WTC11 (cell line): ENCODE results near the gene ARL15. TPM values are rescaled to one million over a fixed set of nuclear protein-coding genes. Genes with fewer than 3 reads are reported as not detected.

Experiments used
- ATAC-seq: fragments of 200-7000 bp; cut with Tn5 transposase; 2 replicates; pipeline ENCODE4 v1.10.0; 2021; ENCODE audit warnings: mild to moderate bottlenecking, moderate library complexity
- CTCF ChIA-PET: fragments of 300-600 bp; sonication (Branson Sonifier 250); formaldehyde crosslinking; loops from one replicate; lab custom pipeline; 2021; ENCODE audit warnings: antibody characterized with exemption; lab: Charles Lee
- POLR2A ChIA-PET: fragments of 350-600 bp; sonication (Branson Sonifier 250); formaldehyde crosslinking; loops from one replicate; lab custom pipeline; 2021; ENCODE audit warnings: antibody characterized with exemption; lab: Charles Lee
- DNase-seq: peaks from one replicate; pipeline ENCODE4 v3.0.0; 2021; ENCODE audit warnings: low spot score
- H3K27ac Mint-ChIP-seq: 2 replicates; pipeline ENCODE4 v1.8.0; 2021; ENCODE audit warnings: mixed read lengths
- H3K27me3 Mint-ChIP-seq: 2 replicates; pipeline ENCODE4 v1.8.0; 2021; ENCODE audit warnings: low read depth, mild to moderate bottlenecking, moderate library complexity, mixed read lengths
- H3K36me3 Mint-ChIP-seq: 2 replicates; pipeline ENCODE4 v1.8.0; 2021; ENCODE audit warnings: mixed read lengths
- H3K4me1 Mint-ChIP-seq: 2 replicates; pipeline ENCODE4 v1.8.0; 2022; ENCODE audit warnings: mixed read lengths
- H3K4me3 Mint-ChIP-seq: 2 replicates; pipeline ENCODE4 v1.8.0; 2021; ENCODE audit warnings: mild to moderate bottlenecking, moderate library complexity, mixed read lengths
- H3K9me3 Mint-ChIP-seq: 2 replicates; pipeline ENCODE4 v1.8.0; 2021; ENCODE audit warnings: mixed read lengths
- ATF1 ChIP-seq: sonication (generic); formaldehyde crosslinking; IDR thresholded peaks from 2 replicates; pipeline ENCODE4 v1.8.1; 2023; ENCODE audit warnings: mild to moderate bottlenecking, moderate library complexity, missing genetic modification reagents
- EMX1 ChIP-seq: fragments of 250-450 bp; sonication (Bioruptor Pico); IDR thresholded peaks from 2 replicates; pipeline ENCODE4 v1.8.0; 2021; ENCODE audit warnings: mild to moderate bottlenecking
- ESRRA ChIP-seq: sonication (generic); formaldehyde crosslinking; IDR thresholded peaks from 2 replicates; pipeline ENCODE4 v1.8.1; 2022; ENCODE audit warnings: mild to moderate bottlenecking, missing genetic modification reagents, borderline replicate concordance
- FOXK1 ChIP-seq: sonication (generic); formaldehyde crosslinking; IDR thresholded peaks from 2 replicates; pipeline ENCODE4 v1.8.0; 2022; ENCODE audit warnings: mild to moderate bottlenecking, moderate library complexity, missing genetic modification reagents
- FOXP1 ChIP-seq: sonication (generic); formaldehyde crosslinking; IDR thresholded peaks from 2 replicates; pipeline ENCODE4 v1.8.0; 2022; ENCODE audit warnings: missing genetic modification reagents, mild to moderate bottlenecking, moderate library complexity, borderline replicate concordance
- IRF2 ChIP-seq: sonication (generic); formaldehyde crosslinking; IDR thresholded peaks from 2 replicates; pipeline ENCODE4 v1.8.0; 2022; ENCODE audit warnings: low read depth, missing genetic modification reagents, borderline replicate concordance
- JAZF1 ChIP-seq: fragments of 250-450 bp; sonication (Bioruptor Pico); IDR thresholded peaks from 2 replicates; pipeline ENCODE4 v1.9.0; 2021; ENCODE audit warnings: moderate library complexity, mild to moderate bottlenecking, inconsistent platforms
- MXD4 ChIP-seq: fragments of 250-450 bp; sonication (Bioruptor Pico); IDR thresholded peaks from 2 replicates; pipeline ENCODE4 v1.8.0; 2021; ENCODE audit warnings: mild to moderate bottlenecking, moderate library complexity, borderline replicate concordance
- MYBL2 ChIP-seq: sonication (generic); formaldehyde crosslinking; IDR thresholded peaks from 2 replicates; pipeline ENCODE4 v1.8.1; 2023; ENCODE audit warnings: mild to moderate bottlenecking, moderate library complexity, missing genetic modification reagents
- NFATC4 ChIP-seq: fragments of 250-450 bp; sonication (Bioruptor Pico); IDR thresholded peaks from 2 replicates; pipeline ENCODE4 v1.9.0; 2021; ENCODE audit warnings: mild to moderate bottlenecking
- NFE2L1 ChIP-seq: sonication (generic); formaldehyde crosslinking; IDR thresholded peaks from 2 replicates; pipeline ENCODE4 v1.8.1; 2023; ENCODE audit warnings: missing genetic modification reagents
- SMAD3 ChIP-seq: sonication (generic); formaldehyde crosslinking; IDR thresholded peaks from 2 replicates; pipeline ENCODE4 v1.8.0; 2022; ENCODE audit warnings: missing genetic modification reagents, mild to moderate bottlenecking, borderline replicate concordance
- SMAD4 ChIP-seq: sonication (generic); formaldehyde crosslinking; IDR thresholded peaks from 2 replicates; pipeline ENCODE4 v1.8.0; 2022; ENCODE audit warnings: mild to moderate bottlenecking, missing genetic modification reagents
- SP1 ChIP-seq: sonication (generic); formaldehyde crosslinking; conservative IDR thresholded peaks from 2 replicates; pipeline ENCODE4 v1.8.1; 2022; ENCODE audit warnings: missing genetic modification reagents
- TCF7 ChIP-seq: sonication (generic); formaldehyde crosslinking; IDR thresholded peaks from 2 replicates; pipeline ENCODE4 v1.8.0; 2022; ENCODE audit warnings: mild to moderate bottlenecking, low read depth, missing genetic modification reagents, moderate library complexity
- ZBTB21 ChIP-seq: sonication (generic); formaldehyde crosslinking; IDR thresholded peaks from 2 replicates; pipeline ENCODE4 v1.8.1; 2023; ENCODE audit warnings: mild to moderate bottlenecking, missing genetic modification reagents, borderline replicate concordance
- ZNF232 ChIP-seq: sonication (generic); formaldehyde crosslinking; IDR thresholded peaks from 2 replicates; pipeline ENCODE4 v1.8.0; 2022; ENCODE audit warnings: mild to moderate bottlenecking, missing genetic modification reagents
- ZNF416 ChIP-seq: fragments of 250-450 bp; sonication (Bioruptor Pico); IDR thresholded peaks from 2 replicates; pipeline ENCODE4 v1.9.0; 2021; ENCODE audit warnings: mild to moderate bottlenecking, inconsistent platforms
- total RNA-seq: library from RNA; stranded (reverse); gene quantifications from 3 replicates; pipeline ENCODE4 v1.2.3, GENCODE V29; 2021
- TF ChIP-seq, protein P1 (sequence below): sonication (generic); formaldehyde crosslinking; IDR thresholded peaks from 2 replicates; pipeline ENCODE4 v1.8.0; 2023; ENCODE audit warnings: missing genetic modification reagents
- TF ChIP-seq, protein P2 (sequence below): sonication (generic); formaldehyde crosslinking; IDR thresholded peaks from 2 replicates; pipeline ENCODE4 v1.8.1; 2023; ENCODE audit warnings: mild to moderate bottlenecking, moderate library complexity, missing genetic modification reagents
- TF ChIP-seq, protein P3 (sequence below): sonication (generic); formaldehyde crosslinking; IDR thresholded peaks from 2 replicates; pipeline ENCODE4 v1.8.0; 2023; ENCODE audit warnings: mild to moderate bottlenecking, missing genetic modification reagents
- TF ChIP-seq, protein P4 (sequence below): fragments of 250-450 bp; sonication (Bioruptor Pico); IDR thresholded peaks from 2 replicates; pipeline ENCODE4 v2.1.2; 2022; ENCODE audit warnings: mild to moderate bottlenecking, moderate library complexity
- TF ChIP-seq, protein P5 (sequence below): sonication (generic); formaldehyde crosslinking; IDR thresholded peaks from 2 replicates; pipeline ENCODE4 v1.8.1; 2022; ENCODE audit warnings: mild to moderate bottlenecking, missing genetic modification reagents, moderate library complexity, borderline replicate concordance
- TF ChIP-seq, protein P6 (sequence below): fragments of 200-600 bp; IDR thresholded peaks from 2 replicates; pipeline ENCODE4 v1.8.0; 2022; ENCODE audit warnings: antibody characterized with exemption
- TF ChIP-seq, protein P7 (sequence below): sonication (generic); formaldehyde crosslinking; IDR thresholded peaks from 2 replicates; pipeline ENCODE4 v1.8.0; 2022; ENCODE audit warnings: mild to moderate bottlenecking, missing genetic modification reagents

Gene ARL15
- total RNA-seq, 1 experiment from 2014 or later: 20.1 TPM

DNA sequence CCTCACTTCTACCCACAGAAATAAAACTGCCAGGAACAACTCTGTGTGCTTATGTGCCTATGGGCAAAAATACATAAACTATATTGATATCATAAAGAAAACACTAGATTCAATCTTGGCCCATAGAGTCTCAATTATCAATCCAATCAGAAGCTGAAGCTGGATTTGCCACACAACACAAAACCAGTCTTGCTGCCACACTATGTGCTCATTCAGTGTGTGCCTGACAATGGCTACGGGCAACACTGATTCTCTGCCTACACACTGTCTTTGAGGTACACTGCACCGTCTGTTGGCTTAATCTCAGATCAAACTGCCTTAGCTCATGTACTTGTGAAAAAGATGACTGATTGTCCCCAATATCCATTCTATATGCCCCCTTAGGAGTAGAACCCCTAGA, 35.4 kb downstream of the ARL15 start:
- H3K27ac Mint-ChIP-seq: no peak overlapping the region
- H3K36me3 Mint-ChIP-seq: peaks cover under 1% of the 10 kb centered on the region; the same call in 1 of the 2 replicates
- H3K4me1 Mint-ChIP-seq: peaks cover 25% of the 10 kb centered on the region
- peaks cover 3% of the 10 kb centered on the region for H3K9me3 Mint-ChIP-seq
- ATAC-seq (no peak), DNase-seq (no peak)
- no peak overlapping the region for H3K4me3 Mint-ChIP-seq
- ChIA-PET CTCF (no interaction called here), POLR2A (no interaction called here)
- no peak for TF ChIP-seq EMX1
- TF ChIP-seq ZNF416: no peak
- no peak for TF ChIP-seq ZBTB21 (CRISPR knock-in tag)
- no peak for TF ChIP-seq MYBL2
- TF ChIP-seq, protein P1, sequence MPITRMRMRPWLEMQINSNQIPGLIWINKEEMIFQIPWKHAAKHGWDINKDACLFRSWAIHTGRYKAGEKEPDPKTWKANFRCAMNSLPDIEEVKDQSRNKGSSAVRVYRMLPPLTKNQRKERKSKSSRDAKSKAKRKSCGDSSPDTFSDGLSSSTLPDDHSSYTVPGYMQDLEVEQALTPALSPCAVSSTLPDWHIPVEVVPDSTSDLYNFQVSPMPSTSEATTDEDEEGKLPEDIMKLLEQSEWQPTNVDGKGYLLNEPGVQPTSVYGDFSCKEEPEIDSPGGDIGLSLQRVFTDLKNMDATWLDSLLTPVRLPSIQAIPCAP (CRISPR knock-in tag): no peak
- no peaks in the 10 kb centered on the region for H3K27me3 Mint-ChIP-seq

DNA sequence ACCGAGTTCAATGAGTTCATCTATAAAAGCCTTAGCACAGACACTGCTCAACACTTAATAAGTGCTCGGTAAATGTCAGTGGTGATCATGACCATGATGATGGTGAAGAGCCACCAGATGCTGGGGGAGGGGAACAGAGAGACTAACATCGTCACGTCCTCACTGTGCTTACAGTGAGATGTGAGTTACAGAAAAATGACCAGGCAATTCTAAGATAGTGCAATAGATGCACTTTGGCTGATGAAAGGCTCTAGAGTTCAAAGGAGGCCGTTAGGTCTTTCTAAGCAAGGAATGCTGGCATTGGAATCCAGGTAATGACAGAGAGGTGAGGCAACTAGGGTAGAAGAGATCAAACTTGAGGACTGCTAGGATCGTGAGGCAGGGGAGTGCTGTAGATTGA, 36.7 kb downstream of the ARL15 start:
- Mint-ChIP-seq H3K4me3 (no peak overlapping the region), H3K27ac (no peak overlapping the region), H3K27me3 (no peaks in the 10 kb centered on the region), H3K9me3 (peaks cover 3% of the 10 kb centered on the region), H3K4me1 (peaks cover 20% of the 10 kb centered on the region), H3K36me3 (no peaks in the 10 kb centered on the region; the same call in 1 of the 2 replicates)
- TF ChIP-seq, protein P2, sequence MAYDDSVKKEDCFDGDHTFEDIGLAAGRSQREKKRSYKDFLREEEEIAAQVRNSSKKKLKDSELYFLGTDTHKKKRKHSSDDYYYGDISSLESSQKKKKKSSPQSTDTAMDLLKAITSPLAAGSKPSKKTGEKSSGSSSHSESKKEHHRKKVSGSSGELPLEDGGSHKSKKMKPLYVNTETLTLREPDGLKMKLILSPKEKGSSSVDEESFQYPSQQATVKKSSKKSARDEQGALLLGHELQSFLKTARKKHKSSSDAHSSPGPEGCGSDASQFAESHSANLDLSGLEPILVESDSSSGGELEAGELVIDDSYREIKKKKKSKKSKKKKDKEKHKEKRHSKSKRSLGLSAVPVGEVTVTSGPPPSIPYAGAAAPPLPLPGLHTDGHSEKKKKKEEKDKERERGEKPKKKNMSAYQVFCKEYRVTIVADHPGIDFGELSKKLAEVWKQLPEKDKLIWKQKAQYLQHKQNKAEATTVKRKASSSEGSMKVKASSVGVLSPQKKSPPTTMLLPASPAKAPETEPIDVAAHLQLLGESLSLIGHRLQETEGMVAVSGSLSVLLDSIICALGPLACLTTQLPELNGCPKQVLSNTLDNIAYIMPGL: no peak
- TF ChIP-seq IRF2 (CRISPR knock-in tag): no peak
- DNase-seq (no peak), ATAC-seq (no peak)
- ChIA-PET POLR2A (no interaction called here), CTCF (no interaction called here)

DNA sequence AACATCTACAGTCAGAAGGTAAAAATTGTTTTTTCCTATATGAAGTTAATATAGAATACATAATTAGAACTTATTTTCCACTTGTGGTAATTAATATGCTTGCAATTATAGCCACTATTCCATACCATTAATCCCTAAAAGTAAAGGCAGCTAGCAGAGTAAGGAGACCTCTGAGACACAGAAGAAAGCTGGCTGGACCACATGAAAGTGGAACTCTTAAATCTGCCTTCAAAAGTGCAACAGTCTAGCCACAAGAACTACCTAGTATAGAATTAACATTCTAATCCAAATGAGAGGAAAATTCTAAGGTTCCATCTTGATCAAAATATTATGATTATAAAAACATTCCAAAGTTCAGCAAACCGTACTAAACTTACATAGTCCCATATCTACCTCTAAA, 37.6 kb downstream of the ARL15 start:
- ChIA-PET CTCF (interaction anchor here (1.1 kb wide), 1 partner anchor 595 kb away, joined by 3 read pairs; no protein-coding TSS in a partner anchor), POLR2A (no interaction called here)
- Mint-ChIP-seq H3K4me1 (peaks cover 10% of the 10 kb centered on the region), H3K9me3 (peaks cover under 1% of the 10 kb centered on the region), H3K27me3 (no peaks in the 10 kb centered on the region), H3K4me3 (no peak overlapping the region), H3K27ac (no peak overlapping the region), H3K36me3 (no peaks in the 10 kb centered on the region; the same call in 1 of the 2 replicates)
- DNase-seq (no peak), ATAC-seq (no peak)
- no peak for TF ChIP-seq FOXP1
- TF ChIP-seq SP1 (CRISPR knock-in tag): no peak
- TF ChIP-seq SMAD3 (CRISPR knock-in tag): no peak
- TF ChIP-seq, protein P3, sequence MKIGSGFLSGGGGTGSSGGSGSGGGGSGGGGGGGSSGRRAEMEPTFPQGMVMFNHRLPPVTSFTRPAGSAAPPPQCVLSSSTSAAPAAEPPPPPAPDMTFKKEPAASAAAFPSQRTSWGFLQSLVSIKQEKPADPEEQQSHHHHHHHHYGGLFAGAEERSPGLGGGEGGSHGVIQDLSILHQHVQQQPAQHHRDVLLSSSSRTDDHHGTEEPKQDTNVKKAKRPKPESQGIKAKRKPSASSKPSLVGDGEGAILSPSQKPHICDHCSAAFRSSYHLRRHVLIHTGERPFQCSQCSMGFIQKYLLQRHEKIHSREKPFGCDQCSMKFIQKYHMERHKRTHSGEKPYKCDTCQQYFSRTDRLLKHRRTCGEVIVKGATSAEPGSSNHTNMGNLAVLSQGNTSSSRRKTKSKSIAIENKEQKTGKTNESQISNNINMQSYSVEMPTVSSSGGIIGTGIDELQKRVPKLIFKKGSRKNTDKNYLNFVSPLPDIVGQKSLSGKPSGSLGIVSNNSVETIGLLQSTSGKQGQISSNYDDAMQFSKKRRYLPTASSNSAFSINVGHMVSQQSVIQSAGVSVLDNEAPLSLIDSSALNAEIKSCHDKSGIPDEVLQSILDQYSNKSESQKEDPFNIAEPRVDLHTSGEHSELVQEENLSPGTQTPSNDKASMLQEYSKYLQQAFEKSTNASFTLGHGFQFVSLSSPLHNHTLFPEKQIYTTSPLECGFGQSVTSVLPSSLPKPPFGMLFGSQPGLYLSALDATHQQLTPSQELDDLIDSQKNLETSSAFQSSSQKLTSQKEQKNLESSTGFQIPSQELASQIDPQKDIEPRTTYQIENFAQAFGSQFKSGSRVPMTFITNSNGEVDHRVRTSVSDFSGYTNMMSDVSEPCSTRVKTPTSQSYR (CRISPR knock-in tag): no peak
- TF ChIP-seq MXD4: no peak
- TF ChIP-seq, protein P4, sequence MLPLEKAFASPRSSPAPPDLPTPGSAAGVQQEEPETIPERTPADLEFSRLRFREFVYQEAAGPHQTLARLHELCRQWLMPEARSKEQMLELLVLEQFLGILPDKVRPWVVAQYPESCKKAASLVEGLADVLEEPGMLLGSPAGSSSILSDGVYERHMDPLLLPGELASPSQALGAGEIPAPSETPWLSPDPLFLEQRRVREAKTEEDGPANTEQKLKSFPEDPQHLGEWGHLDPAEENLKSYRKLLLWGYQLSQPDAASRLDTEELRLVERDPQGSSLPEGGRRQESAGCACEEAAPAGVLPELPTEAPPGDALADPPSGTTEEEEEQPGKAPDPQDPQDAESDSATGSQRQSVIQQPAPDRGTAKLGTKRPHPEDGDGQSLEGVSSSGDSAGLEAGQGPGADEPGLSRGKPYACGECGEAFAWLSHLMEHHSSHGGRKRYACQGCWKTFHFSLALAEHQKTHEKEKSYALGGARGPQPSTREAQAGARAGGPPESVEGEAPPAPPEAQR (CRISPR knock-in tag): no peak
- TF ChIP-seq FOXK1: no peak
- TF ChIP-seq TCF7 (CRISPR knock-in tag): no peak
- TF ChIP-seq, protein P5, sequence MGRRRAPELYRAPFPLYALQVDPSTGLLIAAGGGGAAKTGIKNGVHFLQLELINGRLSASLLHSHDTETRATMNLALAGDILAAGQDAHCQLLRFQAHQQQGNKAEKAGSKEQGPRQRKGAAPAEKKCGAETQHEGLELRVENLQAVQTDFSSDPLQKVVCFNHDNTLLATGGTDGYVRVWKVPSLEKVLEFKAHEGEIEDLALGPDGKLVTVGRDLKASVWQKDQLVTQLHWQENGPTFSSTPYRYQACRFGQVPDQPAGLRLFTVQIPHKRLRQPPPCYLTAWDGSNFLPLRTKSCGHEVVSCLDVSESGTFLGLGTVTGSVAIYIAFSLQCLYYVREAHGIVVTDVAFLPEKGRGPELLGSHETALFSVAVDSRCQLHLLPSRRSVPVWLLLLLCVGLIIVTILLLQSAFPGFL (CRISPR knock-in tag): no peak
- TF ChIP-seq, protein P6, sequence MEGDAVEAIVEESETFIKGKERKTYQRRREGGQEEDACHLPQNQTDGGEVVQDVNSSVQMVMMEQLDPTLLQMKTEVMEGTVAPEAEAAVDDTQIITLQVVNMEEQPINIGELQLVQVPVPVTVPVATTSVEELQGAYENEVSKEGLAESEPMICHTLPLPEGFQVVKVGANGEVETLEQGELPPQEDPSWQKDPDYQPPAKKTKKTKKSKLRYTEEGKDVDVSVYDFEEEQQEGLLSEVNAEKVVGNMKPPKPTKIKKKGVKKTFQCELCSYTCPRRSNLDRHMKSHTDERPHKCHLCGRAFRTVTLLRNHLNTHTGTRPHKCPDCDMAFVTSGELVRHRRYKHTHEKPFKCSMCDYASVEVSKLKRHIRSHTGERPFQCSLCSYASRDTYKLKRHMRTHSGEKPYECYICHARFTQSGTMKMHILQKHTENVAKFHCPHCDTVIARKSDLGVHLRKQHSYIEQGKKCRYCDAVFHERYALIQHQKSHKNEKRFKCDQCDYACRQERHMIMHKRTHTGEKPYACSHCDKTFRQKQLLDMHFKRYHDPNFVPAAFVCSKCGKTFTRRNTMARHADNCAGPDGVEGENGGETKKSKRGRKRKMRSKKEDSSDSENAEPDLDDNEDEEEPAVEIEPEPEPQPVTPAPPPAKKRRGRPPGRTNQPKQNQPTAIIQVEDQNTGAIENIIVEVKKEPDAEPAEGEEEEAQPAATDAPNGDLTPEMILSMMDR: no peak
- no peak for TF ChIP-seq JAZF1 (CRISPR knock-in tag)
- no peak for TF ChIP-seq NFATC4 (CRISPR knock-in tag)
- no peak for TF ChIP-seq ATF1 (CRISPR knock-in tag)
- TF ChIP-seq ESRRA: no peak
- TF ChIP-seq ZNF232 (CRISPR knock-in tag): no peak
- TF ChIP-seq SMAD4 (CRISPR knock-in tag): no peak
- TF ChIP-seq NFE2L1: no peak
- TF ChIP-seq, protein P7, sequence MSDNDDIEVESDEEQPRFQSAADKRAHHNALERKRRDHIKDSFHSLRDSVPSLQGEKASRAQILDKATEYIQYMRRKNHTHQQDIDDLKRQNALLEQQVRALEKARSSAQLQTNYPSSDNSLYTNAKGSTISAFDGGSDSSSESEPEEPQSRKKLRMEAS (CRISPR knock-in tag): no peak
